Stimulated activated CD4-positive, alpha-beta T cell treated with anti-CD3 and anti-CD28 coated beads, Interleukin-1b, Interleukin-23, amount 100 ng/mL, for 48 hours (primary cell): ENCODE data around the gene ALDH1B1.

Experiments used
- DNase-seq: peaks from one replicate; pipeline ENCODE4 v3.0.0-alpha.2; 2020

ALDH1B1 gene

GRCh38 chr9:38443181-38443580, 50.7 kb downstream of the ALDH1B1 start:
- no peak for DNase-seq

GRCh38 chr9:38443597-38443996, 51.1 kb downstream of the ALDH1B1 start:
- DNase-seq = no peak

DNA sequence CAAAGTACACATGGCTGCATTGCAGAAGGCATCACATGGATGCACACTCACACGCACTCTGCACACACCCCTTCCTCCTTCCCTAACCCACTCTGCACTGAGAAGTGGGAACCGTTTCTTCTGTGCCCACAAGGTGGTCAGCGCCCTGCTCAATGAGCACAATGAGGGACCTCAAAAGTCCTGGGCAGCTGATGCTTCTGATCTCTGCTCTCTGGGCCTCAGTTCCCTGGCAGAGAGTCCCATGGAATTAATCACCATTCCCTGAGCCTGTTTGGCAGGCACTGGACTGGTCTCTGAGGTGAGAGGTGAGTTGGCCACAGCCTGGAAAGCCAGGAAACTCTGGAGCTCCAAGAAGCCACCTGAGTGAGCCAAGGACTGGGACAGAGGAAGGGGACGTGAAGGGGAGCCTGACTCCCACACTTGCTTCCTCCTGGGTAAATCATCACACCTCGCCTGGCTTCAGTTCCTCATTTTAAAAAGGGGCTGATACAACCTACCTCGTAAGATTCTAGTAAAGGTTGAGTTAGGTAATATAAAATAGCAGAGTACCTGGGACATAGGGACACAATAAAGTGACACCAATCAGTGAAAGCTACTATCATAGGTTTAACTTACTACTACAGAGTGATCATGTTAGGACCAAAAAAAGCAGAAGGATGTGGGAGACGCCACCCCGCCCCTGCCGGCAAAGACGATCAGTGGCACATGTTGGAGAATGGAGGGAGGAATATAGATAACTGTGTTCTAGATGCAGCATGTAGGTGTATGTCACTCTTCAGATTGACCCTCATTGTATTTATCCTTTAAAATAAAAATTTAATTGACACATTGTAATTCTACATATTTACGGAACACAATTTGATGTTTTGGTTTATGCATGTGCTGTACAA, 52.9 kb downstream of the ALDH1B1 start:
- DNase-seq = no peak

DNA sequence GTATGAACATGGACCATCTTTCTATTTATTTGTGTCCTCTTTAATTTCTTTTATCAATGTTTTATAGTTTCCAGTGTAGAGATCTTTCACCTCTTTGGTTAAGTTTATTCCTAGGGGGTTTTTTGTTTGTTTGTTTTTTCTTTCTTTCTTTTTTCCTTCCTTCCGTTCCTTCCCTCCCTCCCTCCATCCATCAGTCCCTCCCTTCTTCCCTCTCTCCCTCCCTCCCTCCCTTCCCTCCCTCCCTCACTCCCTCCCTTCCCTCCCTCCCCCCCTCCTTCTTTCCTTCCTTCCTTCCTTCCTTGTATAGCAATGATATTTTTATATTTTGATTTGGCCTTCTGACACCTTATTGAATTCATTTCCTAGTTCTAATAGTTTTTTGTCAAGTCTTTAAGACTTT, 55.2 kb downstream of the ALDH1B1 start:
- DNase-seq = no peak
